IPS DF 6.9 (cell line): ENCODE data around the gene CLCN1.
"Not testable (repeated sequence)": the region's sequence is repeated elsewhere in the genome, so short reads cannot be mapped to it uniquely, and the experiment has no call there.

ENCODE experiments used
- DNase-seq: peaks from one replicate; pipeline ENCODE4 v3.0.0-alpha.2; 2013; ENCODE audit warnings: low read depth, low spot score
- H3K27ac ChIP-seq: one replicate; pipeline ENCODE4 v1.5.1; 2013; ENCODE audit warnings: low read length, control low read depth
- H3K27me3 ChIP-seq: 2 replicates; pipeline ENCODE4 v1.6.1; 2013; ENCODE audit warnings: mild to moderate bottlenecking, low read length; ENCODE audit not compliant: control insufficient read depth, insufficient read depth
- H3K36me3 ChIP-seq: 2 replicates; pipeline ENCODE4 v1.6.1; 2013; ENCODE audit warnings: low read length; ENCODE audit not compliant: control insufficient read depth, insufficient read depth
- H3K4me1 ChIP-seq: 2 replicates; pipeline ENCODE4 v1.6.1; 2013; ENCODE audit warnings: low read length; ENCODE audit not compliant: control insufficient read depth, insufficient read depth
- H3K4me3 ChIP-seq: 2 replicates; pipeline ENCODE4 v1.5.1; 2013; ENCODE audit warnings: mild to moderate bottlenecking, low read length
- H3K9me3 ChIP-seq: 2 replicates; pipeline ENCODE4 v1.6.1; 2013; ENCODE audit warnings: low read length, inconsistent platforms; ENCODE audit not compliant: control insufficient read depth, insufficient read depth
- WGBS: extraction: QIAGEN DNeasy Blood & Tissue Kit; methylation state at CpG from one replicate; pipeline ENCODE4 v1.1.7; 2013; ENCODE audit warnings: mixed read lengths, missing lambda C conversion rate; ENCODE audit not compliant: insufficient read length, insufficient coverage; 5-methylcytosine and 5-hydroxymethylcytosine counted together

The CLCN1 gene

GRCh38 chr7:143284591-143285469, 31.1 kb upstream of the CLCN1 start, which contains the start of gene TMEM139:
TSS of gene TMEM139 (plus strand) at chr7:143284958. CDS start at chr7:143285958, 1,000 bp downstream.
- DNase-seq, result peak; percentile 57
- H3K9me3 ChIP-seq, result no peaks in the 10 kb centered on the region
- H3K4me3 ChIP-seq, result no peak within 1 kb of the TSS
- no peaks in the 10 kb centered on the region for H3K36me3 ChIP-seq
- peaks cover 6% of the 10 kb centered on the region; the same call in 1 of the 2 replicates for H3K27me3 ChIP-seq
- peaks cover 7% of the 10 kb centered on the region; the same call in 1 of the 2 replicates for H3K4me1 ChIP-seq
- no CpG with 5 or more reads among the region's 19 CpGs for WGBS
- no peak within 1 kb of the TSS for H3K27ac ChIP-seq

- peaks cover 6% of the 10 kb centered on the region; the same call in 1 of the 2 replicates for H3K27me3 ChIP-seq
- no peaks in the 10 kb centered on the region for H3K36me3 ChIP-seq
- H3K4me3 ChIP-seq, result no peak overlapping the region
- peaks cover 7% of the 10 kb centered on the region; the same call in 1 of the 2 replicates for H3K4me1 ChIP-seq
- H3K9me3 ChIP-seq, result no peaks in the 10 kb centered on the region
- no peak for DNase-seq
- no CpG with 5 or more reads among the region's 3 CpGs for WGBS
- no peak overlapping the region for H3K27ac ChIP-seq
Measured at GRCh38 chr7:143285470-143285778, 30.5 kb upstream of the CLCN1 start.

- DNase-seq, result no peak
- no peak overlapping the region for H3K4me3 ChIP-seq
- no CpG with 5 or more reads among the region's 11 CpGs for WGBS
- peaks cover 7% of the 10 kb centered on the region; the same call in 1 of the 2 replicates for H3K4me1 ChIP-seq
- no peaks in the 10 kb centered on the region for H3K36me3 ChIP-seq
- no peak overlapping the region for H3K27ac ChIP-seq
- H3K27me3 ChIP-seq, result peaks cover 6% of the 10 kb centered on the region; the same call in 1 of the 2 replicates
- H3K9me3 ChIP-seq, result no peaks in the 10 kb centered on the region
Measured at GRCh38 chr7:143285806-143286521, 29.9 kb upstream of the CLCN1 start.

GRCh38 chr7:143286522-143286890, 29.4 kb upstream of the CLCN1 start:
- H3K4me1 ChIP-seq, result peaks cover 7% of the 10 kb centered on the region; the same call in 1 of the 2 replicates
- H3K36me3 ChIP-seq, result no peaks in the 10 kb centered on the region
- H3K4me3 ChIP-seq, result no peak overlapping the region
- no peak for DNase-seq
- WGBS, result no CpG with 5 or more reads among the region's 6 CpGs
- peaks cover 6% of the 10 kb centered on the region; the same call in 1 of the 2 replicates for H3K27me3 ChIP-seq
- H3K9me3 ChIP-seq, result no peaks in the 10 kb centered on the region
- no peak overlapping the region for H3K27ac ChIP-seq

GRCh38 chr7:143287339-143287934, 28.5 kb upstream of the CLCN1 start:
- Histone ChIP-seq H3K27me3 (peaks cover 6% of the 10 kb centered on the region; the same call in 1 of the 2 replicates), H3K4me1 (peaks cover 7% of the 10 kb centered on the region; the same call in 1 of the 2 replicates), H3K9me3 (no peaks in the 10 kb centered on the region), H3K4me3 (no peak overlapping the region), H3K36me3 (peaks cover 3% of the 10 kb centered on the region; the same call in 1 of the 2 replicates), H3K27ac (no peak overlapping the region)
- WGBS, result no CpG with 5 or more reads among the region's 17 CpGs
- no peak for DNase-seq

GRCh38 chr7:143287935-143288826, 27.7 kb upstream of the CLCN1 start, which contains the start of gene CASP2:
TSS of gene CASP2 (plus strand) at chr7:143288351. CDS start at chr7:143288456, 105 bp downstream.
- H3K36me3 ChIP-seq, result peaks cover 5% of the 10 kb centered on the region; the same call in 1 of the 2 replicates
- no CpG with 5 or more reads among the region's 84 CpGs for WGBS
- H3K9me3 ChIP-seq, result no peaks in the 10 kb centered on the region
- DNase-seq, result peak; percentile 88
- H3K27ac ChIP-seq, result no peak within 1 kb of the TSS
- H3K4me1 ChIP-seq, result peaks cover 7% of the 10 kb centered on the region; the same call in 1 of the 2 replicates
- H3K4me3 ChIP-seq, result peak within 1 kb of the TSS; percentile 62
- H3K27me3 ChIP-seq, result peaks cover 6% of the 10 kb centered on the region; the same call in 1 of the 2 replicates

GRCh38 chr7:143288836-143289235, 27.1 kb upstream of the CLCN1 start:
- no peak for DNase-seq
- H3K27me3 ChIP-seq, result peaks cover 6% of the 10 kb centered on the region; the same call in 1 of the 2 replicates
- peak overlapping the region; percentile 62; the same call in 1 of the 2 replicates for H3K4me3 ChIP-seq
- WGBS, result no CpG with 5 or more reads among the region's 11 CpGs
- no peak overlapping the region for H3K27ac ChIP-seq
- H3K4me1 ChIP-seq, result peaks cover 6% of the 10 kb centered on the region; the same call in 1 of the 2 replicates
- peaks cover 9% of the 10 kb centered on the region; the same call in 1 of the 2 replicates for H3K36me3 ChIP-seq
- no peaks in the 10 kb centered on the region for H3K9me3 ChIP-seq

- H3K27me3 ChIP-seq, result peaks cover 6% of the 10 kb centered on the region; the same call in 1 of the 2 replicates
- peaks cover 14% of the 10 kb centered on the region; the same call in 1 of the 2 replicates for H3K36me3 ChIP-seq
- H3K4me1 ChIP-seq, result peaks cover 5% of the 10 kb centered on the region; the same call in 1 of the 2 replicates
- no CpG with 5 or more reads among the region's 6 CpGs for WGBS
- no peaks in the 10 kb centered on the region for H3K9me3 ChIP-seq
- H3K4me3 ChIP-seq, result peak overlapping the region; percentile 62; the same call in 1 of the 2 replicates
- H3K27ac ChIP-seq, result no peak overlapping the region
- DNase-seq, result no peak
Measured at GRCh38 chr7:143289421-143289820, 26.5 kb upstream of the CLCN1 start.

- not testable (repeated sequence) for H3K27ac ChIP-seq, H3K9me3 ChIP-seq, H3K27me3 ChIP-seq, DNase-seq, H3K4me3 ChIP-seq, H3K4me1 ChIP-seq
- peaks cover 19% of the 10 kb centered on the region; the same call in 1 of the 2 replicates for H3K36me3 ChIP-seq
- no CpG with 5 or more reads among the region's 4 CpGs for WGBS
Measured at GRCh38 chr7:143289888-143290287, 26.0 kb upstream of the CLCN1 start.
